HT1080 (cell line): ENCODE measurements around the gene MYADM. TPM values are rescaled to one million over a fixed set of nuclear protein-coding genes. Genes with fewer than 3 reads are reported as not detected.

ENCODE experiments used
- DNase-seq: peaks from one replicate; pipeline ENCODE4 v3.0.0-alpha.2; 2015; ENCODE audit warnings: low read depth
- total RNA-seq: library from RNA; depleted of rRNA; stranded (reverse); fragments of >200 nt; shearing (Covaris generic); gene quantifications from 2 replicates; pipeline ENCODE4 v1.2.3, GENCODE V29; 2014; rRNA removed

The MYADM gene
- total RNA-seq, 1 experiment from 2014 or later = 29.4 TPM

- no peak for DNase-seq
Observed at GRCh38 chr19:53910170-53910518, 42.5 kb downstream of the MYADM start.

- DNase-seq = no peak
Observed at GRCh38 chr19:53912653-53913052, 45.0 kb downstream of the MYADM start.

GRCh38 chr19:53915000-53915399 lies 47.3 kb downstream of the MYADM start:
- DNase-seq = no peak

GRCh38 chr19:53916004-53916403 lies 48.3 kb downstream of the MYADM start:
- DNase-seq = no peak

GRCh38 chr19:53917356-53917755 lies 49.7 kb downstream of the MYADM start:
- DNase-seq = no peak

Other genes with a start within 250 kb of the MYADM start
- not detected in 2 replicates for gene DPRX, start 235.9 kb upstream of the MYADM start, total RNA-seq
- gene NLRP12, start 43.6 kb upstream of the MYADM start, total RNA-seq = not detected in 2 replicates
- 0.43 TPM in 1 of 2 replicates, not detected in the other for gene PRKCG, start 14.3 kb downstream of the MYADM start, total RNA-seq
- not detected in 2 replicates for gene CACNG7, start 41.4 kb downstream of the MYADM start, total RNA-seq
- 0.45 and 1.4 TPM in 2 replicates for gene CACNG8, start 95.1 kb downstream of the MYADM start, total RNA-seq
- 0.23 TPM in 1 of 2 replicates, not detected in the other for gene CACNG6, start 123.8 kb downstream of the MYADM start, total RNA-seq
- 0.74 and 0.84 TPM in 2 replicates for gene VSTM1, start 196.0 kb downstream of the MYADM start, total RNA-seq
- gene TARM1, start 213.5 kb downstream of the MYADM start, total RNA-seq = not detected in 2 replicates
- 0.19 and 1.2 TPM in 2 replicates for gene OSCAR, start 232.9 kb downstream of the MYADM start, total RNA-seq
- gene NDUFA3, start 235.0 kb downstream of the MYADM start, total RNA-seq = 40.8 and 67.5 TPM in 2 replicates
- gene TFPT, start 247.8 kb downstream of the MYADM start, total RNA-seq = 17.6 and 19.7 TPM in 2 replicates
- gene PRPF31, start 247.9 kb downstream of the MYADM start, total RNA-seq = 102 and 104 TPM in 2 replicates